Globus pallidus (tissue), 1 donor: Measurements from ENCODE around the gene ADAM10.
"Not testable (repeated sequence)": the region's sequence is repeated elsewhere in the genome, so short reads cannot be mapped to it uniquely, and the experiment has no call there.

ENCODE experiments used
- DNase-seq: peaks from one replicate; pipeline ENCODE4 v3.0.0-alpha.2; 2015; ENCODE audit warnings: low spot score

The ADAM10 gene

DNA sequence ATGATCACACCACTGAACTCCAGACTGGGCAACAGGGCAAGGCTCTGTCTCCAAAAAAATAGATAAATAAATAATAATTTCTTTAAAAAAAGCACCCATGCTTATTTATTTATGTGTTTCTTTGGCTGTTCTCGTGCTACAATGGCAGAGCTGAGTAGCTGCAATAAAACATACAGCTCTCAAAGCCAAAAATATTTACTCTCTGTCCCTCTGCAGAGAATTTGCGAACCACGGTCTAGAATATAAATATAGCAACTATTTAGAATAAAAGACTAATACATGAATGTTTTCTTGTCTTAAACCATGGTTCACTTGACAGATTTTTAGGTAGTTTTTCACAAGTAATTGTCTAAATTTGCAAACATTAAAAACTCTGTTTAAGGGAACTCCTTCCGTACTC lies 72.7 kb downstream of the ADAM10 start:
- no peak for DNase-seq

DNA sequence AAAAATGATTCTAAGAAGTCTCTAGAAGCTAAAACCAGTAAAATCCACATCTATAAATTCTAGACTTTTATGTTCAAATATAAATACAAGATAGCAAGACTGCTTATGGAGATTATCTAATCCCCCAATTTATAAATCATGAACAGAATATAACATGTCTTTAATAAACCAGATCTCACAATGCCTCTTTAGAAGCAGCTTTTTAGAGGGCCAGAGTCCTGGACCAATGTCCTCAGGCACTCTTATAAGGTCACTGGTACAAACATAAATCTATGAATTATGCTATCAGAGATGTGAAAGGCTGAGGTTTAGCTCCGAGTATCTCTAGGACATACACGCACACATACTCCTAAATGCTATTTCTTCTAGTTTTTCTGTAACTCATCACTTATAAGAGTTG lies 78.3 kb downstream of the ADAM10 start:
- no peak for DNase-seq

DNA sequence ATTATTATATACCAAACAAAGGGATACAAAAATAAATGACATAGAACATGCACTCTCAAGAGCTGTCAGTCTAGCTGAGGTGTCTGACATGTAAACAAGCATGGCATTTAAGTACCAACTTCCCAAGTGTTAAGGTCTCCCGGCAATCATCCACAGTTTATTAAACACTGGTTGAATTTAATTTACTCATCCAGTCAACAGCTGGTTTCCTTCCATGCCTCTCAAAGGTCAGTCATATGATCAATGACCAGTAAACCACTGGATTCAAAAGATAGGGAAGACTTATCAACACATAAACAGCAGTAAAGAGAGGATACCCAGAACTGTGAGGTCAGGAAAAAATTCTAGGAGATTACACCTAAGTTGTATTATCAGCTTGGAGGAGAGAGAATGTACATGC lies 80.4 kb downstream of the ADAM10 start:
- no peak for DNase-seq

DNA sequence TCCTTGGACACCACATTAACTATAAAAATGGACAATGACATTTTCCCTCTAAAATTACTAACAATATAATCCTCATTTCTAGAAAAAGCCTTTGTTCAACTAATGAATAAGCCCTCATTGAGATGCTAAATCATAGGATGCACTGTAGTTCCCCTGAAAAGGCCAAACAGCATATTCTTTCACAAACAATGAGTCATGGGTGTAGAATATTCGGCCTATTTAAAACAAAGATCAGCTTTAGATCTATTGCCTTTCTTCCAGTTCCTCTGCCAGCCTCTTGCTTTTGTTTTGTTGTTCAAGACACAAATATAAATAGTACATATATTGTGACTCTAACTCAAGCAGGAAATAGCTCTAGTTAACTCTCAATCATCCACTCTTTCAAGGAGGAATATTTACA lies 82.5 kb downstream of the ADAM10 start:
- DNase-seq, result peak; percentile 96

GRCh38 chr15:58665672-58666071 lies 83.8 kb downstream of the ADAM10 start:
- no peak for DNase-seq

DNA sequence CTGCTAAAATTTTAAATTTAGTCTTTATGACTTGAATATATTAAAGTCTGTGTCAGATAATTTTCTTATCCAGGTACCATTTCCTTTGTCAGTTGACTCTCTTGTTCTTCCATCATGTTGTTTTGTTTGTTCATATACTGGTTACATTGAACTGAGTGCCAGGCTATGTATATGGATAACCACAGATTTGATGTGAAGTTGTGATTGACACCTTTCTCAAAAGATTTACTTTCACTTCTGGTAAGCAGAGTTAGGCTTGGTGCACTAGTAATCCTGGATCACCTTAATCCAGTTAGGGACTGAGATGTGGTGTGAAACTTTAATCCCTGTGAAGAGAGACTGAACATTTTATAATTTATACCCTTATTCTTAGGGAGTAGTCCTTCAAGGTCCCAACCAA lies 99.4 kb downstream of the ADAM10 start:
- no peak for DNase-seq

DNA sequence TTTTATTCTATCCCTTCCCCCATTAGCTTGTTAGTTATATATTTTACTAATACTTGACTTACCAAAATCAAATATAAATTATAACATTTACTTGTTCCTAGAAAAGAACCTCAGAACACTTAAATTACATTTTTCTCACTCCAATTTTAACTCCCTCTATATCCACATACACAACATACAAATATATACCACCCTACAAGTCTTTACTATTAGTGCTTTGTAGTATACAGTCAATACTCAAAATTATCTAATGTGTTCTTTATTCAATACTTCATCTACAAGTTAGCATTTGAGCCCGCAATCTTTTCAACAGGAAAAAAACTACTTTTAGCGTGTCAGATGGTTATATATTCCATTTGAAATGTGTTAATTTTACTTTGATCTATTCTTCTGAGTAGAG lies 100.3 kb downstream of the ADAM10 start:
- DNase-seq, result no peak

- DNase-seq, result no peak
These were observed 105.5 kb downstream of the ADAM10 start for GRCh38 chr15:58643996-58644395.

DNA sequence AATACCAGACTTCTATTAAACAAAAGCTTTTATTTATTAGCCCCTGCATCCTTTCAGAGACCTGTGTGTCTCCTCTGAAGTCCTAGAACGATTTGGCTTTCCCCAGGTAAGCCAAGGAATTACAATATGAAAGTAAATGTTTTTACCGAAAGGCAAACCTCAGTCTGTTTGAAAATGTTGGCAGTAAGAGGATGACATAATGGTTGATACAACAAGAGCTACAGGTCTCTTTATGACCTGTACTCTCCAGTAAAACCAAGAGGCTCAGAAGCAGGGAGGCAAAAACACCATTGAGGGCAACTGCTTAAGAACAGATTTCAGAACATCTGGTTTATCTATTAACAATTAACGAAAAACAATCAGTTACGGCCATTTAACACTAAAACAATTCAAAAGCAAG lies 107.8 kb downstream of the ADAM10 start:
- DNase-seq, result no peak

DNA sequence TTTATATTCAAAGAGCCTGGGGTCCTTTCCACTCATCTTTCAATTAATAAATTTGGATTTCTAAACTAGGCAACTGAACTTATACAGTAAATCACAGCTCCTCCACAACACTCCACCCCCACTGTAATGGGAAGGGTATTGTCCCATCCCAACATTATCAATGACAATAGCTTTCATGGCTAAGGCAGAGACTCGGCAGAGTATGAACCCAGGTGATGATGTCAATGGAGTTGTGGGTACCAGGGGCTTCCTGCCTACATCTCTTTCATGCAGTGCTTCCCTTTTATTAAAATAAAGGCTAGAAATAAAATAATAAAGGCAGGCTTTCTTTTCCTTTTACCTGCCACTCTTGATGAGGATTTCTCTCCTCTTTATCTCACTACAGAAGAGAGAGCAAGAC lies 109.5 kb downstream of the ADAM10 start:
- no peak for DNase-seq

DNA sequence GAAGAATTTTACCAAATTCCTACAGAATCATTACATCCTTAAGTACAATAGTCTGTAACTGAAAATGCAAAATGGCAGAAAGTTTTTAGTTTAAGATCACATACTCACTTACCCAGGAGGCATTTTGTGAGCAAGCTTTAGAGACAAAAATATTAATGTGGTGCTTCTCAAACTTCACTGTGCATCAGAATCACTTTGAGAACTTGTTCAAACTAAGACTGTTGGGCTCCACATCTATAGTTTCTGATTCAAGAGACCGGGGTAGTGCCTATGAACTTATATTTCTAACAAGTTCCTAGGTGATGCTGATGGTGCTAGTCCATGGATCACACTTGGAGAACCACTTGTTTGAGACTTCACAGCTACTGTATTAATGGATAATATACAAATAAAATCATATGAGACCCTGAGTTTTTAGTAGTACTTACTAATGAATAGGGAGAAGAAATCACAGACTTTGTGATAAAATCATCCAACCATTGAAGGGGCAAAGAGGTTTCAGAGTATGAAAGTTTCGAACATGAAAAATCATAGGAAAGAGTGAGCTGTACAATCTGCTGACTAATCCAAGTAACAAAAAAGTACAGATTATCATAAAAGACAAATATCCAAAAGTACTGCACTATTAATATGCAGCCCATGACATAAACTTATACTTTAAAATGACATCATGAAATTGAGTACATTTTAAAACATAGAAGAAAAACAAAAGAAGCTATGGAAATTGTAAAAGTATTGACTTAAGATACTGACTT lies 110.3 kb downstream of the ADAM10 start:
- no peak for DNase-seq

- peak; percentile 31 for DNase-seq
These were observed 116.7 kb downstream of the ADAM10 start for GRCh38 chr15:58632789-58633188.

- DNase-seq, result no peak
These were observed 118.2 kb downstream of the ADAM10 start for GRCh38 chr15:58631319-58631718.

- no peak for DNase-seq
These were observed 119.9 kb downstream of the ADAM10 start for GRCh38 chr15:58629625-58630024.

- DNase-seq, result peak; percentile 38
These were observed 121.1 kb downstream of the ADAM10 start for GRCh38 chr15:58628206-58628947.

GRCh38 chr15:58627701-58628100 lies 121.8 kb downstream of the ADAM10 start:
- DNase-seq, result no peak

- no peak for DNase-seq
These were observed 122.5 kb downstream of the ADAM10 start for GRCh38 chr15:58627046-58627445.

- DNase-seq, result no peak
These were observed 123.1 kb downstream of the ADAM10 start for GRCh38 chr15:58626378-58626777.

DNA sequence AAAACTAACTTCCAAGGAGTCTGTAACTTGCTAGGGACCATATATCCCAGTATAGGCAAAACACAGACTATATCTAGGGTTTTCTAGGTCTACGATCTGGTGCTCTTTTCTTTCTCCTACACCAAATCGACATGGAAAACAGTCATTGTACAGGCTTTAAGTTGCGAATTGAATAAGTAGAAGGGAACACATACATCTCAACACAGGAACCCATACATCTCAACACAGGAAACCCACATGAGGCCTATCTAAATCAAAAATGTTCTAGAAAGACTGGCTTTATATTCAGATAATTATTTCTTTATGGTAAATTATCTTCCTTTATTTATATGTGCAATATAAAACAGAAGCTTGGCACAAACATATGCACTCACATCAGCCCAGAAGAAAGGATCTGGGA lies 126.6 kb downstream of the ADAM10 start:
- no peak for DNase-seq

DNA sequence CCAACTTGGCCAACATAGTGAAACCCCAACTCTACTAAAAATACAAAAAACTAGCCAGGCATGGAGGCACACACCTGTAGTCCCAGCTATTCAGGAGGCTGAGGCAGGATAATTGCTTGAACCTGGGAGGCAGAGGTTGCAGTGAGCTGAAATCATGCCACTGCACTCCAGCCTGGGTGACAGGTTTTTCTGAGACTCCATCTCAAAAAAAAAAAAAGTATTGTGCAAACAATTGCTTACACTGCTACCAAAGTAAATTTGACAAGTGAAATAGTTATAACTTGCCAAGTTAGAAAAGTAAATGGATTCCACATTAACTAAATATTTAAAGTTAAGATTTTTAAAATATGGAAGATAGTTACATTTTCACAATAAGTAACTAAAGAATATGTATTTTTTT lies 129.2 kb downstream of the ADAM10 start:
- DNase-seq, result not testable (repeated sequence)

DNA sequence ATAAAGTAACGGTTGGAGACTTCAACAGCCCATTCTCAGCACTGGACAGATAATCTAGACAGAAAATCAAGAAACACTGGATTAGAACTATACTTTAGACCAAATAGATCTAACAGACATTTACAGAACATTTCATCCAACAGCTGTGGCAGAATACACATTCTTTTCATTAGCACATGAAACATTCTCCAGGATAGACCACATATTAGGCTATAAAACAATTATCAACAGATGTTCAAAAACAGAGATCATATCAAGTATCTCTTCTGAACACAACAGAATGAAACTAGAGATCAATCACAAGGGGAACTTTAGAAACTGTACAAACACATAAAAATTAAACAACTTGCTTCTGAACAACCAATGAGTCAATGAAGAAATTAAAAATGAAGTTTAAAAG lies 133.3 kb downstream of the ADAM10 start:
- DNase-seq, result no peak

DNA sequence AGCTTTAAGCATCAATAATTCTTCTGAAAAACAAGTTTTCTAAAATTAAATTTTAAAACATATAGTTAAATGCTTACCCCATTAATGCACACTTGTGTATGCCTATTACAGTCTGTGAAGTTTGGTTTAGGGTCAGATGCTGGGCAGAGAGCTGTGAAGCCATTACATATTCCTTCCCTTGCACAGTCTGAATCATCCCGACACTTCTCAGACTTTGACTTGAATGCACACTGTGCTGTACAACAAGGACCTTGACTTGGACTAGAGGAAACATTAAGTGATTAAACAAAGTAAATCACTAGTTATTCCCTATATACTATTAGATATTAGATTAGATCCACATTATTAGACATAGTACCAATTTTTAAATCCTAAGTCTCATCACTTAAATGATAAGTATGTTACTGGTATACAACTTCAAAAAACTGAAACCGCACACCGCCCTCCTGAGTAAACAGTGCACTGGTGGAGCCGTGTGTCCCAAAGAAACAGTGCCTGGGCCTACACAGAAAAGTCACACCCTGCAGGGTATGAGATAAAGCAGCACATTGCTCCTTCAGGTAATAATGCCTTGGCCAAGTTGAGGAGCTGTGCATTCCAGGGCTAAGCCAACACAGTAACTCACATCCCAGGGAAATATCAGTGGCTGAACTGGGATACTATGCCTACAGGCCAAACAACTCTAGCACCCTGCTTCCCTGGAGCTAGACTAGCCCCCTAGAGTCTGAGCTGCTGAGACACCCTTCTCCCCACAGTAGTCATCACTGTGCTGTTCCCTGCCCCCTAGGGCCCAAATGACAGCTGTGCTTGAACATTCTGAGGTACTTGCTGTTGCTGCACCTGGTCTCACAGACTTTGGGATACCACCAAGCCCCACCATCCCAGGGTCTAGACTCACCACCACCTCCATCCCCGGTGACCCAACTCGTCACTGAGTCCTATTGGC lies 137.5 kb downstream of the ADAM10 start:
- no peak for DNase-seq

DNA sequence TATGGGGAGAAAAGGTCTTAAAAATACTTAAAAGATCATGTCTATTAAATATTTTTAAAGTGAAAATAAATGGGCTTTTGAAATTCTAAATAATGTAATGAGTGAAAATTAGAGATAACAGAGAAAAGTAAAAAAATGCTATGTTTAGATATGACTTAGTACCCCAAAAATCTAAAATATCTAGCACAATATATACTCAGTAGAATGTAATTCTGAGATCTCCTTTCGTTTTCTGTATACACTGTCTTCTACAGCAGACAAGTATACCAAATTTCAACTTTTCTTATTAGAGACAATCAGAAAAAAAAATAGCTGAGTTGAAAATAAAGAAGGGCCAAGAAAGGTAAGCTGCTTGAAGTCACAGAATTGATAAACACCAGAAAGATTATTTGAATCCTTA lies 140.8 kb downstream of the ADAM10 start:
- DNase-seq, result no peak
